Progenitor cell of endocrine pancreas (in vitro differentiated cells): ENCODE results near the gene HES5. TPM values are rescaled to one million over a fixed set of nuclear protein-coding genes. Genes with fewer than 3 reads are reported as not detected.
"Not testable (repeated sequence)": the region's sequence is repeated elsewhere in the genome, so short reads cannot be mapped to it uniquely, and the experiment has no call there.

ENCODE experiments used
- DNase-seq: peaks from one replicate; pipeline ENCODE4 v3.0.0; 2021; ENCODE audit warnings: low spot score; ENCODE audit not compliant: unreplicated experiment
- H3K27ac Mint-ChIP-seq: 2 replicates; pipeline ENCODE4 v1.8.0; 2021; ENCODE audit warnings: mild to moderate bottlenecking, moderate library complexity, mixed read lengths
- H3K27me3 Mint-ChIP-seq: 2 replicates; pipeline ENCODE4 v1.8.0; 2021; ENCODE audit warnings: mixed read lengths
- H3K36me3 Mint-ChIP-seq: 2 replicates; pipeline ENCODE4 v1.8.0; 2022; ENCODE audit warnings: mixed read lengths; ENCODE audit not compliant: insufficient read depth
- H3K4me1 Mint-ChIP-seq: 2 replicates; pipeline ENCODE4 v1.8.0; 2021; ENCODE audit warnings: low read depth, mixed read lengths
- H3K4me3 Mint-ChIP-seq: 2 replicates; pipeline ENCODE4 v1.8.0; 2021; ENCODE audit warnings: low read depth, mild to moderate bottlenecking, moderate library complexity, mixed read lengths
- H3K9me3 Mint-ChIP-seq: 2 replicates; pipeline ENCODE4 v1.8.0; 2021; ENCODE audit warnings: low read depth, mixed read lengths
- CTCF ChIP-seq: fragments of 200-600 bp; sonication (generic); IDR thresholded peaks from one replicate; pipeline ENCODE4 v1.5.0; 2021; ENCODE audit warnings: antibody characterized with exemption, mild to moderate bottlenecking; ENCODE audit not compliant: unreplicated experiment
- long read RNA-seq: library from polyadenylated mRNA; unstranded; transcript quantifications from one replicate; pipeline ENCODE4 v2.0.0, GENCODE V29; 2020
- total RNA-seq: library from RNA; stranded (reverse); gene quantifications from 2 replicates; pipeline ENCODE4 v1.2.1, GENCODE V29; 2021

The HES5 gene
- 0.36 TPM in 1 of 2 replicates, not detected in the other for total RNA-seq
- long read RNA-seq, result 0 reads

- Mint-ChIP-seq H3K27me3 (peaks cover 42% of the 10 kb centered on the region), H3K4me3 (no peak within 1 kb of the TSS), H3K4me1 (peaks cover 10% of the 10 kb centered on the region), H3K36me3 (no peaks in the 10 kb centered on the region), H3K27ac (no peak within 1 kb of the TSS), H3K9me3 (no peaks in the 10 kb centered on the region)
- TF ChIP-seq CTCF, result no peak
- DNase-seq, result no peak
Measured at GRCh38 chr1:2529784-2530512, at the start of gene HES5. Gene HES5, minus strand, starts transcription at chr1:2530263. Its CDS starts 99 bp downstream, at chr1:2530164.

GRCh38 chr1:2578758-2579118, 48.7 kb upstream of the HES5 start:
- no peak for TF ChIP-seq CTCF
- Mint-ChIP-seq H3K27ac (peak overlapping the region; percentile 12), H3K27me3 (no peaks in the 10 kb centered on the region), H3K36me3 (no peaks in the 10 kb centered on the region), H3K4me1 (peaks cover 16% of the 10 kb centered on the region), H3K9me3 (peaks cover under 1% of the 10 kb centered on the region), H3K4me3 (no peak overlapping the region)
- no peak for DNase-seq

GRCh38 chr1:2577565-2578075, 47.6 kb upstream of the HES5 start:
- DNase-seq, H3K36me3 Mint-ChIP-seq, H3K4me3 Mint-ChIP-seq, H3K27ac Mint-ChIP-seq, H3K27me3 Mint-ChIP-seq: not testable (repeated sequence)
- peaks cover 13% of the 10 kb centered on the region for H3K4me1 Mint-ChIP-seq
- H3K9me3 Mint-ChIP-seq, result peaks cover 12% of the 10 kb centered on the region

- no peak for TF ChIP-seq CTCF
- H3K27me3 Mint-ChIP-seq, result no peaks in the 10 kb centered on the region
Measured at GRCh38 chr1:2575801-2576663, 46.0 kb upstream of the HES5 start.

GRCh38 chr1:2574350-2574749, 44.3 kb upstream of the HES5 start:
- no peaks in the 10 kb centered on the region for H3K27me3 Mint-ChIP-seq
- TF ChIP-seq CTCF, result no peak
- H3K36me3 Mint-ChIP-seq, result peaks cover 3% of the 10 kb centered on the region
- H3K4me3 Mint-ChIP-seq, result no peak overlapping the region
- H3K9me3 Mint-ChIP-seq, result peaks cover 14% of the 10 kb centered on the region
- H3K27ac Mint-ChIP-seq, result no peak overlapping the region
- no peak for DNase-seq
- peaks cover 14% of the 10 kb centered on the region for H3K4me1 Mint-ChIP-seq

More at GRCh38 chr1:2575801-2576663, 46.0 kb upstream of the HES5 start:
- H3K27ac Mint-ChIP-seq, result peak overlapping the region; percentile 59
- no peak overlapping the region for H3K4me3 Mint-ChIP-seq
- no peak for DNase-seq
- H3K9me3 Mint-ChIP-seq, result peaks cover 14% of the 10 kb centered on the region
- H3K4me1 Mint-ChIP-seq, result peaks cover 13% of the 10 kb centered on the region
- H3K36me3 Mint-ChIP-seq, result peaks cover 3% of the 10 kb centered on the region
